ENCODE measurements around the gene SLC44A4. TPM values are rescaled to one million over a fixed set of nuclear protein-coding genes. Genes with fewer than 3 reads are reported as not detected.
A peak's percentile ranks its signal among the peaks of the same experiment; 100 is the strongest.

SLC44A4 gene
- total RNA-seq, 1 experiment from 2014 or later = 3.8 TPM

DNA sequence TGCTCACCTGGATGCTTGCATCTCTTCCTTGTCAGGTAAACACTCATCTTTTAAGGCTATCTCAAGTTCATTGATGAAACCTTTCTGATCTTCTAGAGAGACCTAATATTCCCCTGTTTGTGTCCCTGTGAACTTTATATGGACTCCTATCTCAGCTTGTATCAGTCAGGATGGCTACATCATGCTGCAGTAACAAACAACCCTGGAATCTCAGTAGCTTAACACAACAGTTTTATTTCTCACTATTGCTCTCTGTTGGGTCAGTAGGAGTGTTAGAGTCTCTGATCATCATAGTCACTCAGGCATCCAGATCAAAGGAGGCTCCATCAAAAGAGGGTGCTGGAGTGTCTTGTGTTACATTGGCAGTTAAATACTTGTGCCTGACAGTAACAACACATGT, 36.6 kb upstream of the SLC44A4 start:
- Histone ChIP-seq H4K91ac (ENCODE audit: insufficient read length, low read depth, low read length) (no peak overlapping the region), H3K4ac (ENCODE audit: low read depth, low read length) (no peak overlapping the region), H2BK20ac (ENCODE audit: low read depth, low read length, poor library complexity, severe bottlenecking) (no peak overlapping the region), H3T11ph (ENCODE audit: low read length) (no peak overlapping the region), H2BK12ac (ENCODE audit: insufficient read length, low read depth, low read length) (no peak overlapping the region), H3K27ac (ENCODE audit: insufficient read length, low read depth, low read length) (no peak overlapping the region), H3K4me2 (ENCODE audit: insufficient read depth, insufficient read length, low read length) (no peak overlapping the region), H2AFZ (ENCODE audit: low read length) (no peak overlapping the region), H3K18ac (ENCODE audit: insufficient read length, low read depth, low read length) (no peak overlapping the region), H2BK15ac (ENCODE audit: low read depth, low read length) (no peak overlapping the region), H3K56ac (ENCODE audit: insufficient read length, low read depth, low read length) (no peak overlapping the region), H3K9me3 (ENCODE audit: control insufficient read depth, low read depth, low read length) (no peaks in the 10 kb centered on the region), H4K20me1 (ENCODE audit: control insufficient read depth, insufficient read depth, insufficient read length) (no peaks in the 10 kb centered on the region), H2AK5ac (ENCODE audit: insufficient read length, low read length) (peak overlapping the region; percentile 71), H3K79me1 (ENCODE audit: insufficient read depth, low read depth, low read length, poor library complexity, severe bottlenecking) (no peaks in the 10 kb centered on the region), H3K14ac (ENCODE audit: insufficient read depth, low read length) (no peak overlapping the region), H3K79me2 (ENCODE audit: insufficient read depth, low read length) (no peaks in the 10 kb centered on the region), H2BK120ac (ENCODE audit: low read depth, low read length, poor library complexity, severe bottlenecking) (no peak overlapping the region), H3K27me3 (ENCODE audit: insufficient read depth, low read length) (no peaks in the 10 kb centered on the region), H3K4me1 (ENCODE audit: insufficient read depth, low read length) (no peaks in the 10 kb centered on the region), H4K8ac (replicated peaks; ENCODE audit: insufficient read length, low read depth, low read length) (no peak overlapping the region), H4K5ac (ENCODE audit: insufficient read length, low read depth, low read length) (no peak overlapping the region), H2BK5ac (ENCODE audit: insufficient read length, low read length) (no peak overlapping the region), H3K23me2 (ENCODE audit: insufficient read length, low read depth, low read length, poor library complexity, severe bottlenecking) (no peaks in the 10 kb centered on the region), H3K23ac (ENCODE audit: insufficient read length, low read depth, low read length) (no peak overlapping the region), H3K9ac (ENCODE audit: extremely low read depth, insufficient read length, low read length) (no peak overlapping the region)
- no peaks in the 10 kb centered on the region for H3K36me3 Mint-ChIP-seq (ENCODE audit: insufficient read depth in 1 of 3, low read depth in 3 of 3)
- H3K9me3 Mint-ChIP-seq = no peaks in the 10 kb centered on the region
- no peak overlapping the region for H3K4me3 Mint-ChIP-seq
- TF ChIP-seq, protein P1, sequence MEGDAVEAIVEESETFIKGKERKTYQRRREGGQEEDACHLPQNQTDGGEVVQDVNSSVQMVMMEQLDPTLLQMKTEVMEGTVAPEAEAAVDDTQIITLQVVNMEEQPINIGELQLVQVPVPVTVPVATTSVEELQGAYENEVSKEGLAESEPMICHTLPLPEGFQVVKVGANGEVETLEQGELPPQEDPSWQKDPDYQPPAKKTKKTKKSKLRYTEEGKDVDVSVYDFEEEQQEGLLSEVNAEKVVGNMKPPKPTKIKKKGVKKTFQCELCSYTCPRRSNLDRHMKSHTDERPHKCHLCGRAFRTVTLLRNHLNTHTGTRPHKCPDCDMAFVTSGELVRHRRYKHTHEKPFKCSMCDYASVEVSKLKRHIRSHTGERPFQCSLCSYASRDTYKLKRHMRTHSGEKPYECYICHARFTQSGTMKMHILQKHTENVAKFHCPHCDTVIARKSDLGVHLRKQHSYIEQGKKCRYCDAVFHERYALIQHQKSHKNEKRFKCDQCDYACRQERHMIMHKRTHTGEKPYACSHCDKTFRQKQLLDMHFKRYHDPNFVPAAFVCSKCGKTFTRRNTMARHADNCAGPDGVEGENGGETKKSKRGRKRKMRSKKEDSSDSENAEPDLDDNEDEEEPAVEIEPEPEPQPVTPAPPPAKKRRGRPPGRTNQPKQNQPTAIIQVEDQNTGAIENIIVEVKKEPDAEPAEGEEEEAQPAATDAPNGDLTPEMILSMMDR (conservative IDR thresholded peaks at IDR 0.05) = 0 out of 3 replicates have a peak, but pooled peaks have one; percentile 17
- H3K4me1 Mint-ChIP-seq = peaks cover 0 to 3% of the 10 kb centered on the region in 2 experiments; a peak in 1 of 4 replicates
- H3K27me3 Mint-ChIP-seq (ENCODE audit: low read depth) = peaks cover 1% of the 10 kb centered on the region
- no peak for DNase-seq
- H3K27ac Mint-ChIP-seq = no peak overlapping the region
